Measurements from ENCODE around the gene UPK2. TPM values are rescaled to one million over a fixed set of nuclear protein-coding genes. Genes with fewer than 3 reads are reported as not detected.

Gene UPK2
- total RNA-seq: not detected

DNA sequence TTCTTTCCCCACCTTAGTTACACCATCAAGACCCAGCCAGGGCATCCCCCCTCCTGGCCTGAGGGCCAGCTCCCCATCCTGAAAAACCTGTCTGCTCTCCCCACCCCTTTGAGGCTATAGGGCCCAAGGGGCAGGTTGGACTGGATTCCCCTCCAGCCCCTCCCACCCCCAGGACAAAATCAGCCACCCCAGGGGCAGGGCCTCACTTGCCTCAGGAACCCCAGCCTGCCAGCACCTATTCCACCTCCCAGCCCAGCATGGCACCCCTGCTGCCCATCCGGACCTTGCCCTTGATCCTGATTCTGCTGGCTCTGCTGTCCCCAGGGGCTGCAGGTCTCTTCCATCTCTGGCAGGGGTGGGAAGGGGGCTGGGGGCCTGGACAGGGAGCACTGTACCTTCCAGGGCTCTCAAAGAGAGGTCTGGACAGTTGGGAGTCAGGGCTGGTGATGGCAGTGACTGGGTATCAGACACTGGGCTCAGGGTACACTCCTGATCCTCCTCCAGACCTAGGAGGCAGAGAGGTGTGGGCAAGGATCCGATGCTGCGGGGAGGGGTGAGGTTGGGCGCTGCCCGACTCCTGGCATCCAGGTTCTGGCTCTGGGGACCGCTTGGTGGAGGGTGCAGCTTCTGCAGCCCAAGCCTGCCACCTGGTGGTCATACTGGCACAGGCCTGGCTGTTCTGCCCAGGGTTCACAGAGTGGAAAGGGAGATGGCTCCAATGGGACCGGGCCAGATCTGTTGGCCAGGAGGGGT is at the start of gene UPK2:
Gene UPK2 (plus strand): TSS at position 205 of the 753 bp plus-strand sequence. CDS start 53 bp downstream, at position 258.

DNA sequence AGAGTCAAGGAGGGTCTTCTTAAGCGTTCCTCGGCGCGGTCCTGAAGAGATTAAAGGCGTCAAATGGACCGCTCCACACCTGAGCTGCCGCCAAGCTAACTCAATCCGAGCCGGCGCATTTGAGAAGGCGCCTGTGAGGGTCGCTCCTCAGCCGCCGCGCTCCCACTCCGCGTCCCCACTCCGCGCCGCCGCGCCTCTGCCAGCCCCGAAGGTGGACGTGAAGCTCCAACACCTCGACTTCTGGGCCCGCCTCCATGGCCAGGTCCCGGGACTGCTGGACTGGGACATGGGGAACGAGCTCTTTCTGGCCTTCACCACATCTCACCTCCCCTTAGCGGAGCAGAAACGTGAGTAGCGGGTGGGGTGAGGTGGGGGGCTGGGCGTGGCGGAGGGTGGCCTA is 15.5 kb downstream of the UPK2 start, which contains the start of gene FOXR1:
Gene FOXR1 (plus strand): TSS at position 116 of the 400 bp plus-strand sequence. CDS start 171 bp downstream, at position 287.

DNA sequence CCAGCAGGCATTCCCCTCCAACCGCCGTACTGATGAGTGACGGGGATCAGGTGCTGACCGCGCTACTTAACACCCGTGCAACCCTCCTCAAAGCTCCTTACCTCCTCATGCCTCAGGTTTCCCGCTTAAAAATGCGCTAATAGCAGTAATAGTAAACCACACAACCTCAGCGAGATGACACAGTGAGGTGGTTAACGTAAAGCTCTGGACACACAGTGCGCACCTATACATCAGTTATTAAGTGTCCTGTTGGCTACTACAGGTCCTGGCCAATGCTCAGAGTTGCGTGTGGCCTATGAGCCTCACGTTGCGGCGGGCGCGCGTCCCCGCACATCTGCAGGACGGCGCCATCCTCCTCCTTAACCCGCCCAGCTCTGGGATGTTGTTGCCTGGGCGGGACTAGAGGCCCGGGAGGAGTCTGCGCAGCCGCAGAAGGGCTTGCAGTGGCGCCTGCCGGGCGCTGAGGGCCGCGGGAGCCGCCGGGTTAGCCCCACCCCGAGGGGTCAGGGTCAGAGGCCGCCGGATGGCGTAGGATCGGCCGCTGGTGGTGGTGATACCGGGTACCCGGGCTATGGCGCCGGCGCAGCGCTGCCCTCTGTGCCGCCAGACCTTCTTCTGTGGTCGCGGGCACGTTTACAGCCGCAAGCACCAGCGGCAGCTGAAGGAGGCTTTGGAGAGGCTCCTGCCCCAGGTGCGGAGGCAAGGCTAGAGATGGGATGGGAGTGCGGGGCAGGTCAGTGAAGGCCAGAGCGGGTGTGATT is 41.7 kb downstream of the UPK2 start, which contains the start of gene CENATAC:
Gene CENATAC (plus strand): TSS at position 512 of the 761 bp plus-strand sequence. CDS start 60 bp downstream, at position 572.

Other genes starting within 250 kb of the UPK2 start
- gene DDX6, start 165.1 kb upstream of the UPK2 start, total RNA-seq: 293 TPM
- gene CXCR5, start 72.4 kb upstream of the UPK2 start, total RNA-seq: not detected
- 24.8 TPM for gene BCL9L, start 30.4 kb upstream of the UPK2 start, total RNA-seq
- not detected for gene FOXR1, start 15.5 kb downstream of the UPK2 start, total RNA-seq
- gene CENATAC, start 41.8 kb downstream of the UPK2 start, total RNA-seq: 48.5 TPM
- 786 TPM for gene RPS25, start 62.0 kb downstream of the UPK2 start, total RNA-seq
- 57.7 TPM for gene TRAPPC4, start 62.5 kb downstream of the UPK2 start, total RNA-seq
- gene SLC37A4, start 74.6 kb downstream of the UPK2 start, total RNA-seq: 24.0 TPM
- 74.0 TPM for gene HYOU1, start 100.9 kb downstream of the UPK2 start, total RNA-seq
- 36.0 TPM for gene VPS11, start 111.5 kb downstream of the UPK2 start, total RNA-seq
- gene HMBS, start 128.6 kb downstream of the UPK2 start, total RNA-seq: 7.9 TPM
- 29.1 TPM for gene DPAGT1, start 145.6 kb downstream of the UPK2 start, total RNA-seq
- 9.8 TPM for gene C2CD2L, start 151.0 kb downstream of the UPK2 start, total RNA-seq
- 24.4 TPM for gene HINFP, start 165.3 kb downstream of the UPK2 start, total RNA-seq
- 14.6 TPM for gene ABCG4, start 192.8 kb downstream of the UPK2 start, total RNA-seq
- gene NLRX1, start 212.4 kb downstream of the UPK2 start, total RNA-seq: 24.0 TPM
- 0.44 TPM for gene NHERF4, start 229.2 kb downstream of the UPK2 start, total RNA-seq

Measured in camera-type eye (tissue), 1 donor.